Left kidney (tissue), 2 donors: ENCODE measurements around the gene FAAP100. TPM values are rescaled to one million over a fixed set of nuclear protein-coding genes. Genes with fewer than 3 reads are reported as not detected.

Source experiments
- DNase-seq: peaks from one replicate; pipeline ENCODE4 v3.0.0-alpha.2; 2013
- polyA plus RNA-seq: library from polyadenylated mRNA; unstranded; fragments of 120-200 nt; gene quantifications from one replicate; pipeline ENCODE4 v1.2.1, GENCODE V29; 2013; ENCODE audit not compliant: insufficient read length

The FAAP100 gene
- polyA plus RNA-seq, 1 donor, result 27.2 TPM

DNA sequence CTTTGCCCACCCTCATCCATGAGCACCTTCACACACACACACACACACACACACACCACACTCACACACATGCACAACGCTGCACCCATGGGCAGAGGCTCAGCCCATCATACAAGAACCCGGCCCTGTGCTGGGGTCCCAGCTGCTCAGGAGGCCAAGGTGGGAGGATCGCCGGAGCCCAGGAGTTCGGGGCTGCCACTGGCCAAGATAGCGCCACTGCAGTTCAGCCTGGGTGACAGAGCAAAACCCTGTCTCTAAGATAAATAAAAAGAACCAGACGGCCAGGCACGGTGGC is 27.3 kb downstream of the FAAP100 start:
- DNase-seq, result no peak

DNA sequence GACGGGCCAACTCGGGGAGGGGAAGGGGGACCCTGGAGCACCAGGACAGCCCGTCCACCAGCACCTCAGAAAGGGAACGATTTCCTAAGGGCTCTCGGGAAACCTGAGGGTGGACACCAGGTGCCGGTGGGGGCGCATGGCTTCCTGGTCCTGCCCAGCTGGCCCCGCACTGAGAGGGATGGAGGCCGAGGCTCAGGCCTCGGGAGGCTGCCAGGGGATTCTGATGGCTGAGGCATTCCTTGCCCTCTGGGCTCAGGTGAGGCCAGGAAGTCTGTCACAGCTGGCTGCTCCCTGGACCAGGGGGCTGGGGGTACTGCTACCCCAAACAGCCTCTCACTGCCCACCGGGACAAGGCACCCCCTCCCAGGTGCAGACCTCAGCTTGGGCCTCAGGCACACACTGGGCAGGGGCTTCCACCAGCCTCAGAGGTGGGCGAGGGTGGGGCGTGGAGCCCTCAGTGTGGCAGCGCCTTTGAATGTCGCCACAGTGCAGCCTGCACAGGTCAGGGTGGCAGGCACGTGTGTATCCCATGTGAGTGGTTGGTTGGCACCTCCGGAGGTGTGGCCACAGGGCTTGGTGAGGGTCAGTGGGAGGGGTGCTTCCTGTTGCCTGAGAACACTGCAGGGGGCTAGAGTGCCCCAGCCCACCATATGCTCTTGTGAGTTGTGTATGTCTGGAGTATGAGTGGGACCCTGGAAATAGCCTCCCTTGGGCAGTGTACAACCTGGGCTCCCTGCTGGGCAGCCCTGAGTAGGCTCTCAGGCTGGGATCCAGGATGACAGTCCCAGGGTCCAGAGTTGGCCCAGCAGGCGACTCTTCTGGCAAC is 27.9 kb downstream of the FAAP100 start:
- DNase-seq, result no peak

DNA sequence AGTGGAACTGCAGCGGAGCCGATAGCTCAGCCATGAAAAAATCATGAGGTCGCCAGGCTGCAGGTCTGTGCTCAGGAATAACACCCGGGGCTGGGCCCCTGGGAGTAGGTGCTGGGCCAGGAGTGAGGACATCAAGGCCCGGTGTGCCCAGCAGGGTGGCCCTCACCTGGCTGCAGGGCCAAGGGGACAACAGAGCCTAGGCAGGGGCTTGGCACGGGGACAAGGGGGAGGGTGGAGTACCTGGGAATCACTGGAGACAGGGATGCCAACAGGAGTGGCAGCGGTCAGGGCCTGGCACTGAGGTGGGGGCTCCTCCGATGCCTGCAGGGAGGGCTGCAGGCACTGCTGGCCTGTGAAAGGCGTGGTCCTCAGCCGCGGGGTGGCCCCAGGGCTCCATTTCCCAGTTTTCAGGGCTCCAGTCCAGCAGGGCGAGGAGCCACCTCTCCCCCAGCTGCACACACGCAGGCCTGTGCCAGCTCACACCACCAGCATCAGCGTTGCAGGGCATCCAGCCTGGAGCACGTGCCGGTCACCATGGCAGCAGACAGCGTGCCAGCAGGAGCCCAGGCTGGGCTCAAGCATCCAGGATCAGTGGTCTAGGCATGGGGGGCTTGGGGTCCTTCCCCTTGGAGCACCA is 28.6 kb downstream of the FAAP100 start:
- no peak for DNase-seq

- peak; percentile 84 for DNase-seq
These were observed 29.4 kb downstream of the FAAP100 start for GRCh38 chr17:81522491-81523401.

GRCh38 chr17:81520021-81520901 is 31.9 kb downstream of the FAAP100 start:
- no peak for DNase-seq

DNA sequence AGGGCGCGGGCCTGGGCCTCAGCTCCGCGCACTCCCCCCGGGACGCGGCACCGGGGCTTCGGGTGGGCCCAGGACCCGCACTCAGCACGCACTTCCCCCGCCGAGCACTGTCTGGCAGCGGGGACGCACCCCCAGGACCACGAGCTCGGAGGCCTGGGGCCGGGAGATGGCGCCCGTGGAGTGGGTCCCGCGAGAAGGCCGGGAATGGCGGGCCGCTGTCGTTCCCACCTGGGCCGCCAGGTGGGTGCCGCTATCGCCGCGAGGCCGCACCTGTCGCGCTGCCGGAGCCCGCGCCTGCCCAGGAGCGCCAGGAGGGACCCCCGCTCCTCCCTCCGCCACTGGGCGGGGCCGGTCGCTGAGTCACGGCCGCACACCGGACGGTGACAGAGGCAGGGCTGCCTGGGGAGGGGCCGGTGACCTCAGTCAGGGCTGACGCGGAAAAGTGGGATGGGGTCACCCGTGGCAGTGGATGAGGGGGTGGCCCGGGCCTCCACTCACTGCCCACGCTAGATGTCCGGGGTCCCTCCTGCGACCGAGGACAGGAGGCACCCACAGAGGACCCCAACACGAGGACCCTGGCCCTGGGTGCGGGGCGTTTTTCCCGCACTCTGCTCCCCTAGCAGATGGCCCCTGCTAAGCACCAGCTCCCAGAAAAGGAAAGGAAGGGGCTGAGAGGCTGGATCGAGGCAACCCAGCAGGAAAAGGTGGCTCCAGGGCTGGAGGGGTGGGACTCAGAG is 32.7 kb downstream of the FAAP100 start:
- no peak for DNase-seq

GRCh38 chr17:81518785-81519283 is 33.3 kb downstream of the FAAP100 start:
- no peak for DNase-seq

- DNase-seq, result no peak
These were observed 33.9 kb downstream of the FAAP100 start for GRCh38 chr17:81518113-81518784.

DNA sequence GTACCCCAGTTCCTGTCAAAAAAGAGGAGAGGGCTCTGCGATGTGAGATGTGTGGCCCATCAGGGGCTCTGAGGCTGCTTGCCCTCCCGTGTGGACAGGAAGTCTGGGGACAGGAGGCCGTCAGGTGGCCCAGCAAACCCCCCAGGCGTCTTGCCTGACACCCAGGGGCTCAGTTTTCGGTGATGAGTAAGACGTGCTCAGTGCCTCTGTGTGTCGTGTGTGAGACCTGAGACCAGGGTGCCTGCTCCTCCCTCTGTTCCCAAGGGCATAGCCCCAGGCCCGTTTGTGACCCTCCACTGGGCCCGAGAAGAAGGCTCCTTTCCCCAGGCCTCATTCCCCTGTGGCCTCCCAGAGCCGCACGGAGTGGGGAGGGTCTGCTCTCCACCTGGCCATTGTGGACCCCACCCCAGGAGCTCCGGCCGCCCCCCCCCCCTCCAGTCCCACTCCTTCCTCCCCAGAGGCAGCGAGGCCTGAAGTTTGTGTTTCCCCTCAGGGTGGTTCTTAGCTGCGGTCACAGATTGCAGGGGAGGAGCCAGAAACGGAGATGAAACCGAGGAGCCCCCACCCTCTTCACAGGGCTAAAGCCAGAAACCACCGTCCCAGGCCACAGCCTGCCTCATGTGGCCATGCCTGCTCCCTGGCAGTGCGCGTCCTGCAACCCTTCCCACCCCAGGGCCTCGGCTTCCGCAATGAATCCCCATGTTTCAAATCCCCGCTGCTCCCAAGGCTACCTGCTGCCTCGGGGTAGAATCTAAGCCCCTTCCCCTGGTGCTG is 34.6 kb downstream of the FAAP100 start:
- DNase-seq, result no peak

DNA sequence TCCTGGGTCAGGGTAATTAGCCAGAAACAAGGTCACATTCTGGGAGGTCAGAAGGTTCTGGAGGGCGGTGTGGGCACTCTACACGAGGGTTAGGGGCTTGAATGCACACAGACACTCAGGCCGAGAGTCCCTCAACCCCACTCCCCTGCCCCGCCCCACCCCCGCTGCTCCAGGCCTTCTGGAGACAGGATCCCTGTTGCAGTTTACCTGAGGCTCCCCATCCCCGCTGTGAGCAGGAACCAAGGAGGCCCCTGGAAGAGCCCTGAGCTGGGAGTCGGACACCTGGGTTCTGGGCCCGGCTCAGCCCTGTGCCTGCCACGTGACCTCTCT is 35.2 kb downstream of the FAAP100 start:
- DNase-seq, result no peak

- no peak for DNase-seq
These were observed 35.7 kb downstream of the FAAP100 start for GRCh38 chr17:81516439-81516838.

GRCh38 chr17:81515530-81516041 is 36.6 kb downstream of the FAAP100 start:
- no peak for DNase-seq

- DNase-seq, result peak; percentile 78
These were observed 37.2 kb downstream of the FAAP100 start for GRCh38 chr17:81514739-81515529.

DNA sequence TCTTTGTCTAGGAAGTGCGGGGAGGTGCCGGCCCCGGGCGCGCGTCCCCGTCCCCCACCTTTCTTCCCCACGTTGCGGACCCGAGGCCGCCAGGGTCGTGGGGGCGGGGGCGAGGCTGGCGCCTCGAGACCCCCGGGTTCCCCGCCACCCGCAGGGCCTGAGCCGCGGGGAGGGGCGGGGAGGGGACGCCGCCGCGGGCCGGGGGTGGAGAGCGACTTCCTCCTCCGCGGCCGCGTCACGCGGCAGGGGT is 37.7 kb downstream of the FAAP100 start:
- DNase-seq, result no peak

GRCh38 chr17:81513753-81514488 is 38.2 kb downstream of the FAAP100 start:
- DNase-seq, result peak; percentile 67

DNA sequence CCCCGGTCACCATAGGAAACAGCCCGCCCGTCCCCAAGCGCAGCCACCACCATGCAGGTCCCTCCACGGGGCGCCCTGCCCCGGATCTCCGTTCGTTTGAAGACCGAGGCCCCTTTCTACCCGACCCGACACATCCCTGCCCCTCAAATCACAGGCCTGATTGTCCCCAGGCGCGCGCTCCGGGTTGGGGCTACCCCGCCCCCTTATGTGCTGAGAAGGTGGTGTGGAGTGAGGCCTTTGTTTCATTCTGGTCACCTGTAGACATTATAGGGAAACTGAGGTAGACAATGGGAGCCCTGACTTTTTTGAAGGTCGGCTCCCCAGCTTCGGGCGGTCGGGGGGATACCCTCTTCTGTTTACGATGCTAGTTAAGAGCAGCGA is 38.8 kb downstream of the FAAP100 start:
- no peak for DNase-seq

DNA sequence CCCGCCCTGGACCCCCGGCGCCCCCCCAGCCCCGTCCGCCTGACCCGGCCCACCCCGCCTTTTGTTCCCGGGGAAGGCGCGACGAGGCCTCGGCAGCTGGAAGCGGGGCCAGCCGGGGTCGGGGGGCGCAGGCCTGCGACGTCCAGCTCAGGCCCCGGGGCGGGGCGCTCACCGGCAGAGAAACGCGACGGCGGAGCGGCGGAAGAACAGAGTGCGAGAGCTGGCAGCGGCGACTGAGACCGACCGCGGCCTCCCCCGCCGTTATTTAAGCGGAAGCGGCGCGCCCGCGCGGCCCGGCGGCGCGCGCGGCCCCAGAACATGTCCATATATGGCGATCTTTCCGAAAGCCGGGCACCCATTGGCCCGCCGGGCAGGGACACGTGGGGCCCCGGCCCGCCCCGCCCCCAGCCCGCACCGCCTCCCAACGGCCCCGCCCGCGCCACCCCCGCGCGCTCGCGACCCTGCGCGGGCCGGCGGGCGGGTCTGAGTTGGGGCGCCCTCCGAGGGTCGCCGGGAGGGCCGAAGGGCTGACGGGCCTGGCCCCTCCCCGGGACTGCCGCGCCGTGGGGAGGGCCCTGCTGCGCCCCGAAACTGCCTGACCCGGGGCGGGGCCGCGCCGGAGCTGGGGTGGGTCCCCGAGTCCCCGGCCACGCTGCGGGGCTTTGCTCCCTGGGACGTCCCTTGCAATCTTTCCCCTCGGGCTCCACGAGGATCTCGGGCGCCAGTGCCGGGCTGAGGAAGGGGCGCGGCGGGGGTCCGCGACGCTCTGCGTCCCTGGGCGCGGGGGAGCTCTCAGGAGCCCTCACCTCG is 39.4 kb downstream of the FAAP100 start, which contains the start of gene ACTG1:
TSS of gene ACTG1 (minus strand) at position 238 of the 810 bp plus-strand sequence. CDS start 445 bp downstream, outside the sequence.
- DNase-seq, result peak; percentile 92
